K562 (cell line): Measurements from ENCODE around the gene ITGA11. TPM values are rescaled to one million over a fixed set of nuclear protein-coding genes. Genes with fewer than 3 reads are reported as not detected.

Experiments
- ATAC-seq: fragments of 200-7000 bp; cut with Tn5 transposase; 3 replicates; pipeline ENCODE4 v1.9.1; 2020; ENCODE audit warnings: moderate library complexity
- BruUV-seq: library from RNA; stranded (reverse); fragments of 400-500 nt; replicated peaks from 2 replicates; lab custom pipeline; 2021; lab: Mats Ljungman, UMichigan
- CTCF ChIA-PET: fragments of 300-600 bp; formaldehyde crosslinking; extraction: SDS; loops from one replicate; lab custom pipeline; 2021; ENCODE audit warnings: low intra/inter-chr PET ratio; lab: Yijun Ruan, JAX
- POLR2A ChIA-PET: fragments of 300-600, 350-650 bp; sonication (Branson Sonifier 250); formaldehyde crosslinking; extraction: SDS; loops from one replicate; lab custom pipeline; 2021; ENCODE audit warnings: antibody characterized with exemption, inconsistent platforms; lab: Yijun Ruan, JAX
- DNase-seq, 4 experiments: peaks; one replicate each; pipeline versions ENCODE4 v3.0.0 to v3.0.0-alpha.2; 2011 to 2018; ENCODE audit warnings: low spot score in 3 of 4, mixed read lengths in 3 of 4; ENCODE audit errors: extremely low read depth in 1 of 4
- FAIRE-seq: peaks from 2 replicates; lab custom pipeline; 2011; peaks lifted over from hg19 to GRCh38; lab: Jason Lieb, UNC
- H2AFZ ChIP-seq: 2 replicates; pipeline ENCODE4 v1.6.0; 2011; ENCODE audit warnings: low read depth, low read length, control low read depth, inconsistent platforms
- H3K27ac ChIP-seq: fragments of 200-600 bp; 3 replicates; pipeline ENCODE4 v1.8.0; 2011; ENCODE audit warnings: low read depth, mild to moderate bottlenecking, control low read depth, inconsistent platforms, low read length, moderate library complexity, mixed read lengths; ENCODE audit errors: extremely low read depth
- H3K27me3 ChIP-seq, 2 experiments: fragments of 300-600 bp in 1 of 2; 2 replicates in 1 of 2; 3 replicates in 1 of 2; pipeline versions ENCODE4 v1.6.0 to v1.8.0; 2011; ENCODE audit warnings: inconsistent platforms in 2 of 2, low read length in 2 of 2, mild to moderate bottlenecking in 1 of 2, mixed read lengths in 1 of 2, moderate library complexity in 1 of 2; ENCODE audit not compliant: control insufficient read depth in 2 of 2, insufficient read depth in 2 of 2
- H3K36me3 ChIP-seq: fragments of 300-600 bp; 3 replicates; pipeline ENCODE4 v1.8.0; 2011; ENCODE audit warnings: mild to moderate bottlenecking, low read length, inconsistent platforms; ENCODE audit not compliant: control insufficient read depth, insufficient read depth
- H3K4me1 ChIP-seq, 2 experiments: fragments of 200-600 bp in 1 of 2; replicated peaks in 1 of 2; 2 replicates in 1 of 2; 3 replicates in 1 of 2; pipeline versions ENCODE4 v1.5.1 to v1.8.0; 2011; ENCODE audit warnings: inconsistent platforms in 2 of 2, low read length in 2 of 2, mild to moderate bottlenecking in 1 of 2, mixed read lengths in 1 of 2, moderate library complexity in 1 of 2; ENCODE audit not compliant: control insufficient read depth in 2 of 2, insufficient read depth in 2 of 2
- H3K4me2 ChIP-seq: 2 replicates; pipeline ENCODE4 v1.6.1; 2011; ENCODE audit warnings: low read length, control low read depth, inconsistent platforms, mixed read lengths; ENCODE audit not compliant: insufficient read depth
- H3K4me3 ChIP-seq: fragments of 200-600 bp; sonication (generic), shearing (Covaris generic); 2 replicates; pipeline ENCODE4 v1.5.1; 2016; ENCODE audit warnings: control low read depth, inconsistent platforms
- H3K79me2 ChIP-seq: fragments of 200-600 bp; 3 replicates; pipeline ENCODE4 v1.8.0; 2011; ENCODE audit warnings: low read length, inconsistent platforms; ENCODE audit not compliant: control insufficient read depth, insufficient read depth
- H3K9ac ChIP-seq, 2 experiments: 2 replicates each; pipeline versions ENCODE4 v1.6.0 to v1.6.1; 2011; ENCODE audit warnings: low read depth in 2 of 2, low read length in 2 of 2, control low read depth in 1 of 2, inconsistent platforms in 1 of 2, mild to moderate bottlenecking in 1 of 2, mixed read lengths in 1 of 2; ENCODE audit not compliant: insufficient read depth in 1 of 2
- H3K9me1 ChIP-seq: one replicate; pipeline ENCODE4 v1.6.0; 2011; ENCODE audit warnings: inconsistent platforms, mild to moderate bottlenecking, low read length, moderate library complexity; ENCODE audit not compliant: control insufficient read depth, insufficient read depth
- H3K9me3 ChIP-seq: replicated peaks from 2 replicates; pipeline ENCODE4 v1.5.1; 2011; ENCODE audit warnings: low read depth, low read length, inconsistent platforms; ENCODE audit not compliant: control insufficient read depth, insufficient read depth
- H4K20me1 ChIP-seq: replicated peaks from 2 replicates; pipeline ENCODE4 v1.6.1; 2011; ENCODE audit warnings: low read length, inconsistent platforms, mixed read lengths; ENCODE audit not compliant: control insufficient read depth, insufficient read depth
- ATF3 ChIP-seq, 2 experiments: fragments of 450-650 bp in 1 of 2; sonication (generic) in 1 of 2; formaldehyde crosslinking in 1 of 2; IDR thresholded peaks in 1 of 2; conservative IDR thresholded peaks in 1 of 2; 2 replicates each; pipeline versions ENCODE4 v1.6.1 to v1.8.1; 2016 to 2023; ENCODE audit warnings: mild to moderate bottlenecking in 2 of 2, moderate library complexity in 2 of 2, inconsistent platforms in 1 of 2, missing genetic modification reagents in 1 of 2
- CHD7 ChIP-seq: fragments of 200-600 bp; sonication (generic); IDR thresholded peaks from one replicate; pipeline ENCODE4 v1.6.1; 2012; ENCODE audit warnings: mild to moderate bottlenecking, low read depth, low read length, inconsistent platforms
- PHF8 ChIP-seq: fragments of 200-600 bp; sonication (generic); IDR thresholded peaks from 2 replicates; pipeline ENCODE4 v1.6.1; 2012; ENCODE audit warnings: mixed run types, mild to moderate bottlenecking, inconsistent platforms, low read length, moderate library complexity, borderline replicate concordance
- SNAPC5 ChIP-seq: fragments of 250-450 bp; sonication (Bioruptor Pico); IDR thresholded peaks from 2 replicates; pipeline ENCODE4 v1.8.0; 2021; ENCODE audit warnings: moderate library complexity, mild to moderate bottlenecking, inconsistent platforms
- TBP ChIP-seq: optimal IDR thresholded peaks from 2 replicates; pipeline ENCODE3; 2011; ENCODE audit warnings: low read depth, low read length, improper control_type of control experiment
- THRB ChIP-seq: fragments of 450-650 bp; formaldehyde crosslinking; conservative IDR thresholded peaks from 2 replicates; pipeline ENCODE4 v1.4.0; 2022; ENCODE audit warnings: mild to moderate bottlenecking, missing genetic modification characterization
- WGBS: fragments of 100-300 bp; shearing (Covaris generic); methylation state at CpG from one replicate; pipeline ENCODE4 v1.1.6; 2016; ENCODE audit warnings: low coverage, mixed read lengths; ENCODE audit not compliant: insufficient coverage; ENCODE audit errors: missing lambda C conversion rate; 5-methylcytosine and 5-hydroxymethylcytosine counted together
- in situ Hi-C: fragments of 300-500 bp; cut with MboI; formaldehyde crosslinking; loops from 4 replicates; pipeline ENCODE4 v1.15.0; 2018; ENCODE audit warnings: inconsistent platforms, mixed read lengths
- intact Hi-C: fragments of 100-400 bp; cut with micrococcal nuclease; formaldehyde crosslinking; loops from 2 replicates; pipeline ENCODE4 v1.14.2; 2022
- polyA plus RNA-seq, 8 experiments: library from polyadenylated mRNA; depleted of rRNA in 4 of 8; stranded (reverse) in 5 of 8; unstranded in 3 of 8; fragments of >200 nt; fragmentation: Nextera tagmentation in 2 of 8; fragmentation: Illumina TruSeq in 1 of 8; extraction: Ambion mirVana in 2 of 8; extraction: Trizol in 1 of 8; gene quantifications; 2 replicates each; pipeline versions ENCODE4 v1.2.1 to v1.2.3, GENCODE V29; 2011 to 2014; ENCODE audit warnings: inconsistent platforms in 1 of 8, missing spikeins in 1 of 8
- total RNA-seq, 7 experiments: library from RNA; depleted of rRNA in 6 of 7; stranded (reverse); fragments of >200 nt in 6 of 7; fragmentation: Illumina TruSeq in 2 of 7; extraction: Trizol in 2 of 7; gene quantifications; 2 replicates each; pipeline versions ENCODE4 v1.2.1 to v1.2.3, GENCODE V29; 2011 to 2021; ENCODE audit warnings: low replicate concordance in 1 of 7

The ITGA11 gene
- total and polyA plus RNA-seq, 9 of the 15 experiments (the other 6 are each of a cell fraction or from before 2014, with no cell fraction given): 0.01 TPM; not detected in 8

- TF ChIP-seq ATF3 (IDR thresholded peaks at IDR 0.05): no peak
- no peak for TF ChIP-seq ATF3 (CRISPR knock-in tag; conservative IDR thresholded peaks at IDR 0.05)
- TF ChIP-seq PHF8: no peak
- TF ChIP-seq TBP: no peak
These were observed 31.5 kb upstream of the ITGA11 start (continued) for GRCh38 chr15:68463444-68463843.

- Histone ChIP-seq H3K27me3 (no peaks in the 10 kb centered on the region; a peak in 1 of 5 replicates), H3K9me1 (no peaks in the 10 kb centered on the region), H3K4me1 (peaks cover 0 to 17% of the 10 kb centered on the region in 2 experiments; a peak in 3 of 5 replicates), H3K9ac (no peak overlapping the region), H3K36me3 (no peaks in the 10 kb centered on the region), H2AFZ (no peak overlapping the region), H3K79me2 (no peaks in the 10 kb centered on the region), H3K27ac (no peak overlapping the region), H4K20me1 (no peaks in the 10 kb centered on the region), H3K4me2 (no peak overlapping the region), H3K9me3 (no peaks in the 10 kb centered on the region), H3K4me3 (no peak overlapping the region)
- ChIA-PET CTCF (no interaction called here), POLR2A (no interaction called here)
- ATAC-seq (no peak), FAIRE-seq (no peak), DNase-seq (no peak)
- in situ Hi-C loops (no loop called here), intact Hi-C loops (no loop called here)
- 0% methylated on average over 2 of the region's 2 CpGs for WGBS
- no TSS peak for BruUV-seq
- TF ChIP-seq SNAPC5 (CRISPR knock-in tag) (no peak), THRB (CRISPR knock-in tag) (no peak), CHD7 (no peak)
These were observed 28.2 kb upstream of the ITGA11 start for GRCh38 chr15:68460166-68460565.
